GM19438 (cell line): Measurements from ENCODE around the gene CELF4.

ENCODE experiments used
- ATAC-seq: cut with Tn5 transposase; IDR thresholded peaks from one replicate; pipeline ENCODE4 v1.9.1; 2021; ENCODE audit warnings: low read depth; ENCODE audit not compliant: unreplicated experiment

CELF4 gene

GRCh38 chr18:37397814-37398213 is 167.8 kb downstream of the CELF4 start:
- ATAC-seq, result no peak

GRCh38 chr18:37396971-37397720 is 168.5 kb downstream of the CELF4 start:
- ATAC-seq, result no peak

DNA sequence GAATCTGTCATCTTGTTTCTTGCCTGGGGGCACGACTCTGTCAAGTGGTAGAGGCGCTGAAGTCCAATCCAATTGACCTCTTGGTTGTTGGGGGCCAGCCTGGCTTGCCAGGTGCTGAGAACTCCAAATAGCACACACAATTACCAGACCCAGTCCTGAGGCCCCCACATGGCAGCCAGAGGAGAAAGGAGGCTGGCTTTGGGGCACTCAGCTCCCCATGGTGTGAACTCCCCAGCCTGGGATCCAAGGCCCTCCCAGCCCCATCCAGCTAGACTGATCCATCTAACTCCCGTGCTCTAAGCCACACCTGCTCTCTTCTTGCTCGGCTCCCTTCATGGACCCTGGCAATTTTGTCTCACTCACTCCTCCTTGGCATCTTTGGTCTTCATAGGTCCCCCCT is 170.0 kb downstream of the CELF4 start:
- no peak for ATAC-seq

- ATAC-seq, result no peak
These were observed 170.5 kb downstream of the CELF4 start for GRCh38 chr18:37395138-37395537.

- ATAC-seq, result no peak
These were observed 171.0 kb downstream of the CELF4 start for GRCh38 chr18:37394610-37394965.

- no peak for ATAC-seq
These were observed 171.5 kb downstream of the CELF4 start for GRCh38 chr18:37393945-37394609.

GRCh38 chr18:37393221-37393827 is 172.3 kb downstream of the CELF4 start:
- ATAC-seq, result no peak

GRCh38 chr18:37392648-37393047 is 172.9 kb downstream of the CELF4 start:
- no peak for ATAC-seq

- ATAC-seq, result no peak
These were observed 173.7 kb downstream of the CELF4 start for GRCh38 chr18:37391698-37392548.

GRCh38 chr18:37391156-37391555 is 174.4 kb downstream of the CELF4 start:
- no peak for ATAC-seq

DNA sequence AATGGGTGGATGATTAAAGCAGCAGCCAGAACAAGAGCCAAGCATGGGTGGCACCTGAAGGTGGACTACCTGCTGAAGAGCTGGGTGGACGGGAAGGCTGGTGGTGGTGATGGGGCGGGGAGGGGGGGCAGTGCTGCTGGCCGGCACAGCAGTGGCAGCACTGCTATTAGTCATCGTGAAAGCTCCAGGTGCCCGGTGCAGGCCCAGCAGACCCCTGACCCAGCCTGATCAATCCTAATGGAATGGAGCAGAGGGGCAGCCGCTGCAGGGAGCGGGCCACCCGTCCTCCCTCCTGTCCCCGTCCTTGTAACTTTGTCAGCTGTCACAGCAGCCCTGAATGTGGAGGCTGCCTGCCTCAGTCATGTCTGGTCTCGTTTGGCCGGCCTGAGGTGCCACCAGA is 174.9 kb downstream of the CELF4 start:
- no peak for ATAC-seq

GRCh38 chr18:37389684-37390368 is 175.8 kb downstream of the CELF4 start:
- no peak for ATAC-seq

DNA sequence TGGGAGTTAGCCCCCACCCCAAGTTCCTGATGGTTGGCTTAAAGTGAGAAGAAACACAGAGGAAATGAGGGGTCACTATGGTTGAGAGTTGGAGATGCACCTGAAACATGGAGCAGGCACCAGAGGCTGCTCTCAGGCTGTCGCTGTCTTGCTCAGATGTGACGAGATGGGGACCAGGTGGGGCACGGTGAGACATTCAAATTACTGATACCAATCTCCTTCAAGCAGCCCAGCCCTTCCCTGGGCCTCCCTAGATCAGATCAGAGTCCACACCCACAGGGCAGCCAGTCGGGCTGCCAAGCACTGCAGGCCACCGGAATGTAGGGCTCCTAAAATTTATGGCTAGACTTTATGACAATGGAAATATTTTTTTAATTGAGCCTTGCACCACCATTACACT is 176.6 kb downstream of the CELF4 start:
- no peak for ATAC-seq

GRCh38 chr18:37388413-37388812 is 177.2 kb downstream of the CELF4 start:
- no peak for ATAC-seq

- no peak for ATAC-seq
These were observed 179.5 kb downstream of the CELF4 start for GRCh38 chr18:37385846-37386778.

GRCh38 chr18:37383846-37384595 is 181.6 kb downstream of the CELF4 start:
- ATAC-seq, result no peak

DNA sequence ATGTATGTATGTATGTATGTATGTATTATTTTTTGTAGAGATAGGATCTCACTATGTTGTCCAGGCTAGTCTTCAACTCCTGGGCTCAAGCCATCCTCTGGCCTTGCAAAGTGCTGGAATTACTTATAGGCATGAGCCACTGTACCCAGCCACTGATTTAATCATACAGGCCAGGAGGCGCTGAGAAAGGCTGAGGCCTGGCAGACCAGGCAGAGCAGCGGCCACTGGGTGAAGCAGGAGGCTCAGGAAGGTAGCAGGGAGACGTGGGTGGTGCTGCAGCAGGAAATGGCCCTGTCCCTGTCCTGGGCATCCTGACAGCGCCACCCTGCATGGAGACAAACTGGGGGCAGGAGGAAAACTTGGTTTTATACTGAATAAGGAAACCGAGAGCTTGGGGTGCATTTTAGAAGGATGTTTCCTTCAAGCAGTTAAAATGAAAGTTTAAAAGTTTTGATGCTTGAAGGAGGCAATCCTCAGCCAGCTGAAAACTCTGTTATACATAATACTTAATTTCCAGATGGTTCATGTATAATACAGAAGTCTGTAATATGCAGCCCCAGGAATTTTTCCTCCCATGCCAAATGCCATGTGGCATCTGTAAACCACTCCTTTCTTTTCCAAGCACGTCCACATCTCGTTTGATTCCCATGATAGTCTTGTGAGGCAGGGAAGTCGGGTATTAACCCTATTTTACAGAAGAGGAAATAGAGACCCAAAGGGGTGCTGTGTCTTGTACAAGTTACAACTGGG is 182.4 kb downstream of the CELF4 start:
- ATAC-seq, result no peak

DNA sequence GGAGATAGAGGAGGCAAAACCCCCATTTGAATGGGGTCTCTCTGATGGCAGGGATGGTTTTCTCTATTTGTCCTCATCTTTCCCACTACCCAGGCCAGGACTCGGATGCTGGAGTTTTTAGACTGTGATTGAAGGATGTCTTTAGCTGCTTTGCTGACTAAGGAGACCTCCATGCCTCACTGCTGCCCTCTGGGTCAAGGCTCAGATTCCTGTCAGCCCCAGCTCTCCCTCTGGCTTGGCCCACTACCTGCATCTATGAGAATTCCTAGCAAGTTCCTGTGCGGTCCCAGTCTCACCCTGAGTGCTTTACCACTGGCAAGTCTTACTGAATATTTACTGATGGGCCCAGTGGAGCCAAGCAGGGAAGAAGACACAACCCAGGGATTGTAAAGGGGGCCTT is 184.0 kb downstream of the CELF4 start:
- no peak for ATAC-seq
